HepG2 (cell line): ENCODE measurements around the gene ZNF780B. TPM values are rescaled to one million over a fixed set of nuclear protein-coding genes. Genes with fewer than 3 reads are reported as not detected.

Experiments used
- ATAC-seq: fragments of 200-7000 bp; cut with Tn5 transposase; 3 replicates; pipeline ENCODE4 v1.9.1; 2020; ENCODE audit warnings: mild to moderate bottlenecking, moderate library complexity
- BruUV-seq: library from RNA; stranded (reverse); fragments of 400-500 nt; replicated peaks from 2 replicates; lab custom pipeline; 2021; lab: Mats Ljungman, UMichigan
- CTCF ChIA-PET: fragments of 300-600 bp; formaldehyde crosslinking; extraction: SDS; loops from one replicate; lab custom pipeline; 2021; ENCODE audit warnings: low total read pairs, inconsistent platforms, low intra/inter-chr PET ratio; lab: Yijun Ruan, JAX
- POLR2A ChIA-PET: fragments of 350-600 bp; sonication (Branson Sonifier 250); formaldehyde crosslinking; loops from one replicate; lab custom pipeline; 2020; ENCODE audit warnings: antibody characterized with exemption, inconsistent platforms; lab: Yijun Ruan, JAX
- DNase-seq: peaks from one replicate; pipeline ENCODE4 v3.0.0-alpha.2; 2015; ENCODE audit warnings: low spot score
- FAIRE-seq: peaks from 3 replicates; lab custom pipeline; 2011; peaks lifted over from hg19 to GRCh38; lab: Jason Lieb, UNC
- H2AFZ ChIP-seq: one replicate; pipeline ENCODE4 v1.6.1; 2011; ENCODE audit warnings: low read length, inconsistent platforms
- H3K27ac ChIP-seq: fragments of 300-600 bp; 3 replicates; pipeline ENCODE4 v1.8.0; 2011; ENCODE audit warnings: mixed run types, mild to moderate bottlenecking, mixed read lengths, low read length, inconsistent platforms; ENCODE audit not compliant: insufficient read depth; ENCODE audit errors: extremely low read length
- H3K27me3 ChIP-seq, 2 experiments: fragments of 200-600 bp in 1 of 2; 2 replicates in 1 of 2; 3 replicates in 1 of 2; pipeline versions ENCODE4 v1.6.0 to v1.8.0; 2011; ENCODE audit warnings: low read length in 2 of 2, mild to moderate bottlenecking in 2 of 2, moderate library complexity in 2 of 2, inconsistent platforms in 1 of 2; ENCODE audit not compliant: insufficient read depth in 2 of 2, control insufficient read depth in 1 of 2
- H3K36me3 ChIP-seq, 2 experiments: fragments of 200-600 bp in 1 of 2; replicated peaks in 1 of 2; 2 replicates in 1 of 2; 3 replicates in 1 of 2; pipeline versions ENCODE4 v1.5.1 to v1.8.0; 2011; ENCODE audit warnings: low read length in 2 of 2, inconsistent platforms in 1 of 2; ENCODE audit not compliant: insufficient read depth in 2 of 2, control insufficient read depth in 1 of 2
- H3K4me1 ChIP-seq: 2 replicates; pipeline ENCODE4 v1.5.1; 2012; ENCODE audit warnings: low read length, inconsistent platforms; ENCODE audit not compliant: insufficient read depth
- H3K4me2 ChIP-seq: 2 replicates; pipeline ENCODE4 v1.6.0; 2011; ENCODE audit warnings: low read depth, low read length, inconsistent platforms
- H3K4me3 ChIP-seq, 3 experiments: fragments of 200-600 bp in 1 of 3; sonication (generic), shearing (Covaris generic) in 1 of 3; replicated peaks in 1 of 3; 2 replicates each; pipeline ENCODE4 v1.5.1; 2011 to 2016; ENCODE audit warnings: low read length in 3 of 3, inconsistent platforms in 2 of 3, low read depth in 2 of 3, mild to moderate bottlenecking in 2 of 3, control low read depth in 1 of 3, mixed read lengths in 1 of 3; ENCODE audit not compliant: insufficient read depth in 1 of 3
- H3K79me2 ChIP-seq: one replicate; pipeline ENCODE4 v1.6.1; 2011; ENCODE audit warnings: low read length, inconsistent platforms; ENCODE audit not compliant: insufficient read depth
- H3K9ac ChIP-seq: 2 replicates; pipeline ENCODE4 v1.6.0; 2011; ENCODE audit warnings: mild to moderate bottlenecking, low read depth, low read length, inconsistent platforms; ENCODE audit not compliant: insufficient read depth
- H3K9me3 ChIP-seq: 2 replicates; pipeline ENCODE4 v1.5.1; 2012; ENCODE audit warnings: mild to moderate bottlenecking, low read length
- H4K20me1 ChIP-seq: 2 replicates; pipeline ENCODE4 v1.6.0; 2011; ENCODE audit warnings: inconsistent platforms, mild to moderate bottlenecking, low read length, moderate library complexity; ENCODE audit not compliant: insufficient read depth
- HMGXB3 ChIP-seq: sonication (generic); formaldehyde crosslinking; IDR thresholded peaks from 2 replicates; pipeline ENCODE4 v1.4.0; 2020; ENCODE audit warnings: missing genetic modification reagents, borderline replicate concordance
- MYC ChIP-seq: sonication (generic); formaldehyde crosslinking; IDR thresholded peaks from 2 replicates; pipeline ENCODE4 v1.9.0; 2021; ENCODE audit warnings: missing genetic modification reagents, borderline replicate concordance
- MYNN ChIP-seq: sonication (generic); formaldehyde crosslinking; IDR thresholded peaks from 2 replicates; pipeline ENCODE4 v1.4.0; 2020; ENCODE audit warnings: mild to moderate bottlenecking, low read depth, missing genetic modification reagents
- TARDBP ChIP-seq: sonication (generic); formaldehyde crosslinking; IDR thresholded peaks from 2 replicates; pipeline ENCODE4 v1.8.0; 2022; ENCODE audit warnings: mild to moderate bottlenecking, missing genetic modification reagents
- ZNF101 ChIP-seq: sonication (generic); formaldehyde crosslinking; IDR thresholded peaks from 2 replicates; pipeline ENCODE4 v1.4.0; 2020; ENCODE audit warnings: mild to moderate bottlenecking, low read depth, missing genetic modification reagents, borderline replicate concordance
- ZNF839 ChIP-seq: sonication (generic); formaldehyde crosslinking; IDR thresholded peaks from 2 replicates; pipeline ENCODE4 v1.4.0; 2020; ENCODE audit warnings: missing genetic modification reagents, mild to moderate bottlenecking, borderline replicate concordance
- in situ Hi-C: cut with HindIII; loops from 2 replicates; pipeline ENCODE4 v1.10.0; 2017; ENCODE audit warnings: low pct_unique_long_range_greater_than_20kb; ENCODE audit not compliant: extremely low pct_ligation_motif_present
- intact Hi-C: fragments of 100-400 bp; cut with micrococcal nuclease; formaldehyde crosslinking; loops from one replicate; pipeline ENCODE4 v1.10.0; 2022; ENCODE audit not compliant: unreplicated experiment
- polyA plus RNA-seq, 8 experiments: library from polyadenylated mRNA; depleted of rRNA in 3 of 8; stranded (reverse) in 7 of 8; unstranded in 1 of 8; fragments of >200 nt; fragmentation: Illumina TruSeq in 4 of 8; extraction: Trizol in 4 of 8; gene quantifications; 2 replicates each; pipeline versions ENCODE4 v1.2.1 to v1.2.3, GENCODE V29; 2011 to 2016; ENCODE audit warnings: low read depth in 4 of 8, missing spikeins in 1 of 8, mixed read lengths in 1 of 8; ENCODE audit not compliant: insufficient read depth in 1 of 8
- total RNA-seq, 5 experiments: library from RNA; depleted of rRNA; stranded (reverse); fragments of >200 nt; fragmentation: Illumina TruSeq; extraction: Trizol; gene quantifications; 2 replicates each; pipeline ENCODE4 v1.2.3, GENCODE V29; 2016; ENCODE audit warnings: low read depth in 1 of 5

ZNF780B gene
- total and polyA plus RNA-seq, 2 of the 13 experiments (the other 11 are each of a cell fraction or from before 2014, with no cell fraction given), result 6.6 to 21.9 TPM

DNA sequence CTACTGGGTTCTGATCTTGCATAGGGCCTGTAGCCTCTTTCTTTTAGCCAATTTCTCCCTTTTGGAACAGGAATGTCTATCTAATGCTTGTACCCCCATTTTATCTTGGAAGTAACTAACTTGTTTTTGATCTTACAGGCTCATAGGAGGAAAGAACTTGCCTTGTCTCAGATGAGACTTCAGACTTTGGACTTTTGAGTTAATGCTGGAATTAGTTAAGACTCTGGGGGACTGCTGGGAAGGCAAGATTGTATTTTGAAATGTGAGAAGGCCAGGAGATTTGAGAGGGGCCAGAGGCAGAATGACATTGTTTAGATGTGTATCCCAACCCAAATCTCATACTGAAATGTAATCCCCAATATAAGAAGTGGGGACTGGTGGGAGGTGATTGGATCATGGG is 61.7 kb downstream of the ZNF780B start:
- POLR2A ChIA-PET, result interaction anchor here (1.3 kb wide), 1 partner anchor 24 kb away, joined by 3 read pairs; no protein-coding TSS in a partner anchor
- Histone ChIP-seq H3K27ac (no peak overlapping the region), H3K9ac (no peak overlapping the region), H3K27me3 (no peaks in the 10 kb centered on the region; a peak in 1 of 5 replicates), H2AFZ (no peak overlapping the region), H3K79me2 (peaks cover 12% of the 10 kb centered on the region), H4K20me1 (no peaks in the 10 kb centered on the region), H3K4me3 (no peak overlapping the region), H3K4me2 (no peak overlapping the region), H3K36me3 (no peaks in the 10 kb centered on the region), H3K4me1 (peaks cover 29% of the 10 kb centered on the region), H3K9me3 (peaks cover 11% of the 10 kb centered on the region; the same call in 1 of the 2 replicates)
- DNase-seq (no peak), ATAC-seq (no peak)
- CTCF ChIA-PET, result no interaction called here
- no TSS peak for BruUV-seq
- in situ Hi-C loops, result no loop called here
- TF ChIP-seq MYC (CRISPR knock-in tag), result no peak
- no peak for TF ChIP-seq ZNF839 (CRISPR knock-in tag)
- TF ChIP-seq MYNN (CRISPR knock-in tag), result no peak
- TF ChIP-seq TARDBP (CRISPR knock-in tag), result no peak
- no peak for TF ChIP-seq ZNF101 (CRISPR knock-in tag)
- TF ChIP-seq HMGXB3 (CRISPR knock-in tag), result no peak
- TF ChIP-seq, all 625 proteins: peak for 0
- no peak for FAIRE-seq
- intact Hi-C loops, result no loop called here
